Thoracic aorta (tissue), 2 donors: ENCODE results near the gene AURKAIP1. TPM values are rescaled to one million over a fixed set of nuclear protein-coding genes. Genes with fewer than 3 reads are reported as not detected.

ENCODE experiments used
- ATAC-seq: fragments of 150-250 bp; one replicate; pipeline ENCODE4 v1.8.0; 2017; ENCODE audit warnings: low read depth; ENCODE audit not compliant: insufficient number of reproducible peaks, low FRiP score
- DNase-seq: peaks from one replicate; pipeline ENCODE4 v3.0.0-alpha.2; 2020; ENCODE audit warnings: low spot score
- H3K27ac ChIP-seq, 2 donors: fragments of 200-600 bp; sonication (generic); 1 replicate in 1 of 2; 2 replicates in 1 of 2; pipeline ENCODE4 v1.5.1; 2016; ENCODE audit warnings: mild to moderate bottlenecking in 2 of 2, moderate library complexity in 2 of 2
- H3K27me3 ChIP-seq: fragments of 200-600 bp; sonication (generic); replicated peaks from 2 replicates; pipeline ENCODE4 v1.6.0; 2016; ENCODE audit warnings: mild to moderate bottlenecking; ENCODE audit not compliant: insufficient read depth
- H3K36me3 ChIP-seq: fragments of 200-600 bp; sonication (generic); one replicate; pipeline ENCODE4 v1.5.1; 2016
- H3K4me1 ChIP-seq, 2 donors: fragments of 200-600 bp; sonication (generic); 1 replicate in 1 of 2; 2 replicates in 1 of 2; pipeline versions ENCODE4 v1.5.1 to v1.6.0; 2016; ENCODE audit warnings: low read depth in 2 of 2, mild to moderate bottlenecking in 1 of 2; ENCODE audit not compliant: control insufficient read depth in 1 of 2
- H3K4me3 ChIP-seq: fragments of 200-600 bp; sonication (generic); 2 replicates; pipeline ENCODE4 v1.5.1; 2016; ENCODE audit warnings: mild to moderate bottlenecking
- H3K9me3 ChIP-seq: fragments of 200-600 bp; sonication (generic); 2 replicates; pipeline ENCODE4 v1.5.1; 2016
- CTCF ChIP-seq: fragments of 200-600 bp; sonication (generic); IDR thresholded peaks from one replicate; pipeline ENCODE4 v1.5.1; 2019; ENCODE audit warnings: antibody characterized with exemption
- total RNA-seq, 2 donors: library from RNA; depleted of rRNA; stranded (reverse); fragments of >200 nt; gene quantifications; one replicate each; pipeline versions ENCODE4 v1.1.0 to v1.2.3, GENCODE V29; 2016

The AURKAIP1 gene
- total RNA-seq, 2 donors from 2014 or later = 43.5 to 94.5 TPM

GRCh38 chr1:1355416-1355815 lies 19.6 kb downstream of the AURKAIP1 start:
- Histone ChIP-seq H3K4me1 (peaks cover 31 to 68% of the 10 kb centered on the region in 2 donors), H3K27me3 (no peaks in the 10 kb centered on the region), H3K4me3 (peak overlapping the region; percentile 87), H3K36me3 (peaks cover 12% of the 10 kb centered on the region), H3K27ac (peak overlapping the region; percentile 22 to 99), H3K9me3 (no peaks in the 10 kb centered on the region)
- TF ChIP-seq CTCF = no peak
- ATAC-seq = no peak
- DNase-seq = no peak

GRCh38 chr1:1354271-1355247 lies 20.4 kb downstream of the AURKAIP1 start:
- ATAC-seq = no peak
- Histone ChIP-seq H3K27ac (peak overlapping the region; percentile 22 to 99), H3K4me3 (peak overlapping the region; percentile 87), H3K27me3 (no peaks in the 10 kb centered on the region), H3K36me3 (peaks cover 12% of the 10 kb centered on the region), H3K4me1 (peaks cover 24 to 60% of the 10 kb centered on the region in 2 donors), H3K9me3 (no peaks in the 10 kb centered on the region)
- no peak for TF ChIP-seq CTCF
- DNase-seq = no peak

- H3K4me1 ChIP-seq = peaks cover 14 to 52% of the 10 kb centered on the region in 2 donors
- ATAC-seq = no peak
These were observed 21.4 kb downstream of the AURKAIP1 start for GRCh38 chr1:1353389-1354151.

GRCh38 chr1:1352786-1353388 lies 22.1 kb downstream of the AURKAIP1 start:
- H3K9me3 ChIP-seq = no peaks in the 10 kb centered on the region
- no peak for TF ChIP-seq CTCF
- ATAC-seq (no peak), DNase-seq (no peak)
- peaks cover 12% of the 10 kb centered on the region for H3K36me3 ChIP-seq
- H3K4me3 ChIP-seq = no peak overlapping the region
- H3K27me3 ChIP-seq = no peaks in the 10 kb centered on the region
- H3K27ac ChIP-seq = peak overlapping the region; percentile 66
- peaks cover 15 to 55% of the 10 kb centered on the region in 2 donors for H3K4me1 ChIP-seq

More at GRCh38 chr1:1353389-1354151, 21.4 kb downstream of the AURKAIP1 start:
- no peak overlapping the region for H3K4me3 ChIP-seq
- DNase-seq = no peak
- H3K36me3 ChIP-seq = peaks cover 12% of the 10 kb centered on the region
- no peaks in the 10 kb centered on the region for H3K9me3 ChIP-seq
- no peaks in the 10 kb centered on the region for H3K27me3 ChIP-seq
- H3K27ac ChIP-seq = peak overlapping the region in 1 of 2 donors; percentile 17
- no peak for TF ChIP-seq CTCF
